ENCODE measurements around the gene PXDC1. TPM values are rescaled to one million over a fixed set of nuclear protein-coding genes. Genes with fewer than 3 reads are reported as not detected.

PXDC1 gene
- total RNA-seq, 1 experiment from 2014 or later = 36.2 TPM

DNA sequence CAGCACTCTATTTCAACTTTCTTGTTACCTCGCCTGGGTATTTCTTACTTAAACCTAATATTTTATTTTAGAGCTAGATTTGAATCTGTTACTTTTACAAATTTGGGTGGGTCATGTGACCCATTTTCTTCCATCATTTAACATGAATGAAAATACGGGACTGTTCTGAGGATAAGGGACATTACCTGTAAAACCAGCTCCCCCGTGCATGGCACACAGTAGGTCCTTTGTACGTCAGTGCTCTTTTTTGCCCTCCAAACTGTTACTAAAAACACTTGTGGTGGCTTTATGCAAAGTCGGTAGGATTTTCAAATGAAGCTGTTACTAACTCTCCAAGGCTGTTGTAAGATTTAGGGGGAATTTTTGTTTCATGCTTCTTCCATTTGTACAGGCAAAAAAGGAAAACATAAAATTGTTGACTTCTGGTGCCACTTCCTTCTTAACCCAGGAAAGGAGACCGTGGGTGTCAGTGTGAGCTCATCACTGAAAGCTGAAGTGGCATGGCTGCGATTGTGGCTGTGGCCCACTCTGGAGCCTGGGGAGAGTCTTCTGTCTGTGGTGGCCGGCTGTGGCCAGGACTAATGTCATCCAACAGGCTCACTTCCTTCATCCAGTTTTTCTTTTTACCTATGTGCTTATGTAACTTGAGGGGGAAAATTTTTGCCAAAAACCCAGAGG lies 40.2 kb upstream of the PXDC1 start:
- Histone ChIP-seq H3K9me3 (ENCODE audit: control insufficient read depth, insufficient read depth, low read depth, low read length) (no peaks in the 10 kb centered on the region), H3K4me3 (ENCODE audit: low read depth in 2 of 2, low read length in 2 of 2) (no peak overlapping the region), H3K4me1 (ENCODE audit: control insufficient read depth, insufficient read depth, low read length) (no peaks in the 10 kb centered on the region), H3K36me3 (ENCODE audit: control insufficient read depth, insufficient read depth, low read length) (no peaks in the 10 kb centered on the region), H3K27ac (ENCODE audit: low read length) (no peak overlapping the region), H3K27me3 (ENCODE audit: control insufficient read depth, insufficient read depth, low read length) (no peaks in the 10 kb centered on the region)
- ChIA-PET CTCF (no interaction called here), POLR2A (no interaction called here)
- ATAC-seq (no peak), DNase-seq (ENCODE audit: low read depth, low spot score) (no peak)
- TF ChIP-seq TCF7L2 (IDR thresholded peaks at IDR 0.05; ENCODE audit: low read depth, low read length) (no peak), POLR2AphosphoS5 (IDR thresholded peaks at IDR 0.05; ENCODE audit: low read depth, low read length) (no peak), SIN3A (IDR thresholded peaks at IDR 0.05; ENCODE audit: borderline replicate concordance, insufficient read depth, low read depth, low read length) (no peak)
- TF ChIP-seq, protein P1, sequence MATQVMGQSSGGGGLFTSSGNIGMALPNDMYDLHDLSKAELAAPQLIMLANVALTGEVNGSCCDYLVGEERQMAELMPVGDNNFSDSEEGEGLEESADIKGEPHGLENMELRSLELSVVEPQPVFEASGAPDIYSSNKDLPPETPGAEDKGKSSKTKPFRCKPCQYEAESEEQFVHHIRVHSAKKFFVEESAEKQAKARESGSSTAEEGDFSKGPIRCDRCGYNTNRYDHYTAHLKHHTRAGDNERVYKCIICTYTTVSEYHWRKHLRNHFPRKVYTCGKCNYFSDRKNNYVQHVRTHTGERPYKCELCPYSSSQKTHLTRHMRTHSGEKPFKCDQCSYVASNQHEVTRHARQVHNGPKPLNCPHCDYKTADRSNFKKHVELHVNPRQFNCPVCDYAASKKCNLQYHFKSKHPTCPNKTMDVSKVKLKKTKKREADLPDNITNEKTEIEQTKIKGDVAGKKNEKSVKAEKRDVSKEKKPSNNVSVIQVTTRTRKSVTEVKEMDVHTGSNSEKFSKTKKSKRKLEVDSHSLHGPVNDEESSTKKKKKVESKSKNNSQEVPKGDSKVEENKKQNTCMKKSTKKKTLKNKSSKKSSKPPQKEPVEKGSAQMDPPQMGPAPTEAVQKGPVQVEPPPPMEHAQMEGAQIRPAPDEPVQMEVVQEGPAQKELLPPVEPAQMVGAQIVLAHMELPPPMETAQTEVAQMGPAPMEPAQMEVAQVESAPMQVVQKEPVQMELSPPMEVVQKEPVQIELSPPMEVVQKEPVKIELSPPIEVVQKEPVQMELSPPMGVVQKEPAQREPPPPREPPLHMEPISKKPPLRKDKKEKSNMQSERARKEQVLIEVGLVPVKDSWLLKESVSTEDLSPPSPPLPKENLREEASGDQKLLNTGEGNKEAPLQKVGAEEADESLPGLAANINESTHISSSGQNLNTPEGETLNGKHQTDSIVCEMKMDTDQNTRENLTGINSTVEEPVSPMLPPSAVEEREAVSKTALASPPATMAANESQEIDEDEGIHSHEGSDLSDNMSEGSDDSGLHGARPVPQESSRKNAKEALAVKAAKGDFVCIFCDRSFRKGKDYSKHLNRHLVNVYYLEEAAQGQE (IDR thresholded peaks at IDR 0.05; ENCODE audit: insufficient read depth in 1 of 2, low read depth in 2 of 2, low read length in 1 of 2) = no peak
- TF ChIP-seq, protein P2, sequence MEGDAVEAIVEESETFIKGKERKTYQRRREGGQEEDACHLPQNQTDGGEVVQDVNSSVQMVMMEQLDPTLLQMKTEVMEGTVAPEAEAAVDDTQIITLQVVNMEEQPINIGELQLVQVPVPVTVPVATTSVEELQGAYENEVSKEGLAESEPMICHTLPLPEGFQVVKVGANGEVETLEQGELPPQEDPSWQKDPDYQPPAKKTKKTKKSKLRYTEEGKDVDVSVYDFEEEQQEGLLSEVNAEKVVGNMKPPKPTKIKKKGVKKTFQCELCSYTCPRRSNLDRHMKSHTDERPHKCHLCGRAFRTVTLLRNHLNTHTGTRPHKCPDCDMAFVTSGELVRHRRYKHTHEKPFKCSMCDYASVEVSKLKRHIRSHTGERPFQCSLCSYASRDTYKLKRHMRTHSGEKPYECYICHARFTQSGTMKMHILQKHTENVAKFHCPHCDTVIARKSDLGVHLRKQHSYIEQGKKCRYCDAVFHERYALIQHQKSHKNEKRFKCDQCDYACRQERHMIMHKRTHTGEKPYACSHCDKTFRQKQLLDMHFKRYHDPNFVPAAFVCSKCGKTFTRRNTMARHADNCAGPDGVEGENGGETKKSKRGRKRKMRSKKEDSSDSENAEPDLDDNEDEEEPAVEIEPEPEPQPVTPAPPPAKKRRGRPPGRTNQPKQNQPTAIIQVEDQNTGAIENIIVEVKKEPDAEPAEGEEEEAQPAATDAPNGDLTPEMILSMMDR (IDR thresholded peaks at IDR 0.05) = no peak
- intact Hi-C loops (cut with micrococcal nuclease; ENCODE audit: unreplicated experiment) = no loop called here
- no TSS peak for BruUV-seq (replicated peaks)
- in situ Hi-C loops (cut with HindIII; ENCODE audit: low pct_unique_long_range_greater_than_20kb, low sequenced_read_pairs) = no loop called here

DNA sequence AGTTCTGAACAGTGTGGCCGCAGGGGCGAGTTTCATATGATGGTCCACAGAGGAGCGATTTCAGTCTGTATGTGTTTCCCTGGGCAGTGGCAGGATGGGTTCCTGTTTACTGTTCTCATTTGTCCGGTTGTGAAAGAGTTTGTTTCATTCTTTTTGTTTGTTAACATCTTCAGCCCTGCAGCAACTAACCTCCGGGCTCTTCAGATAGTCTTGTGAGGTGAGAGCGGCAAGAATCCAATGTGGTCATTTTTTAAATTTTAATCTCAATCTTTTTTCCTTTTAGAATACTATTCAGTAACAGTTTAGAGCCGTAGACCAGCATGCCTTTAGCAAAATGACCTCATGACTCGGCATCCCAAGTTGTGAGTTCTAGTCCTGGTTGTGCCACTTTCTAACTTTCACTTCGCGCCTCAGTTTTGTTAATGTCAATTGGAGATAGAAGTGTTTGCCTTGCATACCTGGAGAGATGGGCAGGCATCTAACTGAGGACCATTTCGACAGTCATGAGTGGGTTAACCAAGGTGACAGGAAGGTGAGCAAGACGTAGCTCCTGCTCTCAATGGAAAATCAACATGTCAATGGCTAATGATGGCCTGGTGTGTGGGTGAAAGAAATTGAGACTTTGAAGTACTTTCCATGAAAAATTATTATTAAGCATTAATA lies 38.5 kb upstream of the PXDC1 start:
- DNase-seq (ENCODE audit: low read depth, low spot score) (no peak), ATAC-seq (no peak)
- H3K27me3 ChIP-seq (ENCODE audit: control insufficient read depth, insufficient read depth, low read length) = no peaks in the 10 kb centered on the region
- POLR2A ChIA-PET = no interaction called here
- H3K9me3 ChIP-seq (ENCODE audit: control insufficient read depth, insufficient read depth, low read depth, low read length) = no peaks in the 10 kb centered on the region
- no peaks in the 10 kb centered on the region for H3K4me1 ChIP-seq (ENCODE audit: control insufficient read depth, insufficient read depth, low read length)
- H3K4me3 ChIP-seq (ENCODE audit: low read depth in 2 of 2, low read length in 2 of 2) = no peak overlapping the region
- CTCF ChIA-PET = interaction anchor here (0.6 kb wide), 1 partner anchor 10 kb away, joined by 4 read pairs; no protein-coding TSS in a partner anchor
- TF ChIP-seq SIN3A (IDR thresholded peaks at IDR 0.05; ENCODE audit: borderline replicate concordance, insufficient read depth, low read depth, low read length) (no peak), POLR2AphosphoS5 (IDR thresholded peaks at IDR 0.05; ENCODE audit: low read depth, low read length) (no peak), TCF7L2 (IDR thresholded peaks at IDR 0.05; ENCODE audit: low read depth, low read length) (no peak)
- TF ChIP-seq, protein P1 (IDR thresholded peaks at IDR 0.05; ENCODE audit: insufficient read depth in 1 of 2, low read depth in 2 of 2, low read length in 1 of 2) = no peak
- TF ChIP-seq, protein P2 (IDR thresholded peaks at IDR 0.05) = no peak
- no TSS peak for BruUV-seq (replicated peaks)
- no peak overlapping the region for H3K27ac ChIP-seq (ENCODE audit: low read length)
- in situ Hi-C loops (cut with HindIII; ENCODE audit: low pct_unique_long_range_greater_than_20kb, low sequenced_read_pairs) = no loop called here
- no peaks in the 10 kb centered on the region for H3K36me3 ChIP-seq (ENCODE audit: control insufficient read depth, insufficient read depth, low read length)
- intact Hi-C loops (cut with micrococcal nuclease; ENCODE audit: unreplicated experiment) = no loop called here

All from Panc1 (cell line).